Panc1 (cell line): ENCODE results near the gene EEF1AKMT3.
"Not testable (repeated sequence)": the region's sequence is repeated elsewhere in the genome, so short reads cannot be mapped to it uniquely, and the experiment has no call there.

Experiments used
- CTCF ChIP-seq: fragments of 450-650 bp; IDR thresholded peaks from 2 replicates; pipeline ENCODE4 v1.5.1; 2017; ENCODE audit warnings: mild to moderate bottlenecking
- POLR2AphosphoS5 ChIP-seq: IDR thresholded peaks from 2 replicates; pipeline ENCODE4 v1.6.1; 2012; ENCODE audit warnings: mild to moderate bottlenecking, low read depth, low read length, moderate library complexity

GRCh38 chr12:57821015-57821414 lies 48.6 kb downstream of the EEF1AKMT3 start:
- TF ChIP-seq CTCF, POLR2AphosphoS5: not testable (repeated sequence)
